BE2C (cell line): ENCODE data around the gene GRIN2C.

Experiments used
- DNase-seq: peaks from one replicate; pipeline ENCODE4 v3.0.0-alpha.2; 2020
- H3K27me3 ChIP-seq: fragments of 250-450 bp; sonication (Bioruptor Pico); 2 replicates; pipeline ENCODE4 v1.5.1; 2020; ENCODE audit warnings: mild to moderate bottlenecking
- H3K36me3 ChIP-seq: fragments of 250-450 bp; sonication (Bioruptor Pico); 2 replicates; pipeline ENCODE4 v1.5.1; 2020; ENCODE audit warnings: mild to moderate bottlenecking
- H3K4me1 ChIP-seq: fragments of 250-450 bp; sonication (Bioruptor Pico); 2 replicates; pipeline ENCODE4 v1.5.1; 2020
- H3K4me3 ChIP-seq: 2 replicates; pipeline ENCODE4 v1.5.1; 2011; ENCODE audit warnings: low read depth, low read length
- H3K9me3 ChIP-seq: fragments of 250-450 bp; sonication (Bioruptor Pico); 2 replicates; pipeline ENCODE4 v1.5.1; 2020
- TF ChIP-seq, protein P1 (sequence below): IDR thresholded peaks from 2 replicates; pipeline ENCODE4 v1.5.1; 2012; ENCODE audit warnings: mild to moderate bottlenecking, low read depth, low read length

GRIN2C gene

DNA sequence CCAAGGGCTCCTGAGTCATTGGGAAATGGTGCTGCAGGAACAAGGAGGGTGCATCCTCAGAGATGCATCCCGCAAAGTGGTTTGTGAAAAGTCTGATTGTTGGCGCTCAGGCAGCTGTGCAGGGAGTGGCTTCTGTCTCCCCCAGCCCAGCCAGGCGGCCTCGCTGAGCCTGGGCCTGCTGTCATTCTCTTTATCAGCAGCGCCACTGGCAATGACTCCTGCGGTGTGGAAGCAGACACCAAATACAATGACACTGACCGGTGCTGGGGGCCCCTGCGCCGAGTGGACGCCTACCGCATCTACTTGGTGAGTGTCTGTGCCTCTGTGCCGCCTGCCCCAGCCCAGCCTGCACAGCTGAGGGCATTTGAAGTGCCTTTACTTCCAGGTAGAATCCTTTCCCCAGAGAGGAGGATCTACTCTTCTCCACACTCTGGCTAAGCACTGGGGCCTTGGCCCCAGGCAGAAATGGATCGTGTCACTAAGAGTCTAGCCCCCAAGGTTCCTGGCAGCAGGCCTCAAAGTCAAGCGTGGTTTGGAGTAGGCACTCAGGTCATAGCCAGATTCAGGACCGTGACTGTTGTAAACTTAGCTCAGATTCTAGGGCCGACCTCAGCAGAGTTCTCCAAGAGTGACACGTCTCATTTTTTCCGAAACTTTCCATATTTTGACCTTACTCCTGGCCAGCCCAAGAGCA, 64.2 kb downstream of the GRIN2C start:
- H3K9me3 ChIP-seq: no peaks in the 10 kb centered on the region

DNA sequence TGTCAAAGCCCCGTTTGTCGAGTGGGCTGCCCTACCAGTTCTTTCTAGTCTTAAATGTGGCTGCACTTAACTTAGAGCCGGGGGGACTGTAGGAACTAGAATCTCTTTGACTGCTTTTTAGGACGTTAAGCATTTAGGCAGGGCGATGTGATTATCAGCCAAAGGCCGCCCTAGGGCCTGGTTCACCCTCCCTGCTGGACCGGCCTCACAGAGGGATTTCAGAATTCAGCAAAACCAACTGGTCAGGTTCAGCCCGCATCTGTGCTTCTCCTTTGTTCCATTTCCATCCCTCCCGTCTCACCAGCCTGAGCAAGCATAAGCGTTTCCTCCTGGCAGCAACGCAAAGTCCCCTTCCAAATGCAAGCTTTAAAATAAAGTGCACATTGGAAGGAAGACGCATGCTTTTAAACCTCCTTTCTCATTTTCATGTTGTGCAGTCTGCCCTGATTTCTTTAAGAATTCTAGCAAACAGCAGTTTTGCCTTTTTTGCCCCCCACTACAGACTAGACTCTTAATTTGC, 67.0 kb downstream of the GRIN2C start:
- H3K27me3 ChIP-seq: no peaks in the 10 kb centered on the region
- TF ChIP-seq, protein P1, sequence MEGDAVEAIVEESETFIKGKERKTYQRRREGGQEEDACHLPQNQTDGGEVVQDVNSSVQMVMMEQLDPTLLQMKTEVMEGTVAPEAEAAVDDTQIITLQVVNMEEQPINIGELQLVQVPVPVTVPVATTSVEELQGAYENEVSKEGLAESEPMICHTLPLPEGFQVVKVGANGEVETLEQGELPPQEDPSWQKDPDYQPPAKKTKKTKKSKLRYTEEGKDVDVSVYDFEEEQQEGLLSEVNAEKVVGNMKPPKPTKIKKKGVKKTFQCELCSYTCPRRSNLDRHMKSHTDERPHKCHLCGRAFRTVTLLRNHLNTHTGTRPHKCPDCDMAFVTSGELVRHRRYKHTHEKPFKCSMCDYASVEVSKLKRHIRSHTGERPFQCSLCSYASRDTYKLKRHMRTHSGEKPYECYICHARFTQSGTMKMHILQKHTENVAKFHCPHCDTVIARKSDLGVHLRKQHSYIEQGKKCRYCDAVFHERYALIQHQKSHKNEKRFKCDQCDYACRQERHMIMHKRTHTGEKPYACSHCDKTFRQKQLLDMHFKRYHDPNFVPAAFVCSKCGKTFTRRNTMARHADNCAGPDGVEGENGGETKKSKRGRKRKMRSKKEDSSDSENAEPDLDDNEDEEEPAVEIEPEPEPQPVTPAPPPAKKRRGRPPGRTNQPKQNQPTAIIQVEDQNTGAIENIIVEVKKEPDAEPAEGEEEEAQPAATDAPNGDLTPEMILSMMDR: no peak
- H3K9me3 ChIP-seq: no peaks in the 10 kb centered on the region
- H3K4me3 ChIP-seq: no peak overlapping the region
- DNase-seq: no peak
- H3K4me1 ChIP-seq: peaks cover 25% of the 10 kb centered on the region
- H3K36me3 ChIP-seq: no peaks in the 10 kb centered on the region; the same call in none of the 2 replicates

More for the DNA sequence above, 64.2 kb downstream of the GRIN2C start:
- peak; percentile 41 for DNase-seq
- TF ChIP-seq, protein P1: no peak
- Histone ChIP-seq H3K36me3 (no peaks in the 10 kb centered on the region; the same call in none of the 2 replicates), H3K27me3 (no peaks in the 10 kb centered on the region), H3K4me3 (no peak overlapping the region), H3K4me1 (peaks cover 29% of the 10 kb centered on the region)
